Measurements from ENCODE around the gene TPH2. TPM values are rescaled to one million over a fixed set of nuclear protein-coding genes. Genes with fewer than 3 reads are reported as not detected.

The TPH2 gene
- total and polyA plus RNA-seq, 4 experiments from 2014 or later, result 0.12 TPM; not detected in 3

Other genes with a start within 250 kb of the TPH2 start
- 10 to 100 TPM; 73.6 to 77.2 TPM for gene RAB21, start 184.0 kb upstream of the TPH2 start, total RNA-seq
- 10 to 100 TPM; 38.3 to 46.0 TPM for gene RAB21, start 184.0 kb upstream of the TPH2 start, polyA plus RNA-seq
- gene TBC1D15, start 99.1 kb upstream of the TPH2 start, total RNA-seq, result 10 to 100 TPM; 88.5 to 97.3 TPM
- 10 to 100 TPM; 37.4 to 46.3 TPM for gene TBC1D15, start 99.1 kb upstream of the TPH2 start, polyA plus RNA-seq